ENCODE measurements around the gene TBP. TPM values are rescaled to one million over a fixed set of nuclear protein-coding genes. Genes with fewer than 3 reads are reported as not detected.

The TBP gene
- total RNA-seq, 1 donor from 2014 or later: 10.2 TPM

GRCh38 chr6:170578909-170579308 lies 24.7 kb downstream of the TBP start:
- Histone ChIP-seq H3K27me3 (no peaks in the 10 kb centered on the region), H3K4me3 (no peak overlapping the region), H3K36me3 (peaks cover 37 to 58% of the 10 kb centered on the region in 2 donors), H3K4me1 (peaks cover 0 to 3% of the 10 kb centered on the region in 2 donors), H3K27ac (no peak overlapping the region), H3K9me3 (no peaks in the 10 kb centered on the region)
- intact Hi-C loops (cut with DNase I): no loop called here
- TF ChIP-seq, protein P1, sequence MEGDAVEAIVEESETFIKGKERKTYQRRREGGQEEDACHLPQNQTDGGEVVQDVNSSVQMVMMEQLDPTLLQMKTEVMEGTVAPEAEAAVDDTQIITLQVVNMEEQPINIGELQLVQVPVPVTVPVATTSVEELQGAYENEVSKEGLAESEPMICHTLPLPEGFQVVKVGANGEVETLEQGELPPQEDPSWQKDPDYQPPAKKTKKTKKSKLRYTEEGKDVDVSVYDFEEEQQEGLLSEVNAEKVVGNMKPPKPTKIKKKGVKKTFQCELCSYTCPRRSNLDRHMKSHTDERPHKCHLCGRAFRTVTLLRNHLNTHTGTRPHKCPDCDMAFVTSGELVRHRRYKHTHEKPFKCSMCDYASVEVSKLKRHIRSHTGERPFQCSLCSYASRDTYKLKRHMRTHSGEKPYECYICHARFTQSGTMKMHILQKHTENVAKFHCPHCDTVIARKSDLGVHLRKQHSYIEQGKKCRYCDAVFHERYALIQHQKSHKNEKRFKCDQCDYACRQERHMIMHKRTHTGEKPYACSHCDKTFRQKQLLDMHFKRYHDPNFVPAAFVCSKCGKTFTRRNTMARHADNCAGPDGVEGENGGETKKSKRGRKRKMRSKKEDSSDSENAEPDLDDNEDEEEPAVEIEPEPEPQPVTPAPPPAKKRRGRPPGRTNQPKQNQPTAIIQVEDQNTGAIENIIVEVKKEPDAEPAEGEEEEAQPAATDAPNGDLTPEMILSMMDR (IDR thresholded peaks at IDR 0.05): no peak
- DNase-seq (ENCODE audit: low spot score in 2 of 2): no peak

DNA sequence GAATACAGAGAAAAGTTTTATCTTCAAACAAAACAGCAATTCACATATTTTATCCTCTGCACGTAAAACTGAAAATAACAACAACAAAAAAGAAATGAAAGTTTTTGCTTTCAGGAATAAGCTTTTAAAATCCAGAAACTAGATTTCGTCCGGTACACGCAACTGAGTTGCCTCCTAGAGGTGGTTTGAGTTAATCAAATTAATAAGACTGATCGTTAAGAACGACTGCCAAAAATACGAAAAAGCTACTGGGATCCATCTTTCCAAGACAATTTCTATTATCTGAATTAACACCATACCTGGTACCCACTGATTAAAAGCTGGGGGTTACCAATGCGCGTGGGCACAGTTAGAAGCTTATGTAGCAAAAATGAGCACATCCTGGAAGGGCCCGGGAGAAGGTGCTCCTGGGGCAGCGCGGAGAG lies 29.6 kb downstream of the TBP start:
- no peaks in the 10 kb centered on the region for H3K9me3 ChIP-seq
- no peak for DNase-seq (ENCODE audit: low spot score in 2 of 2)
- intact Hi-C loops (cut with DNase I): loop anchor here (1.0 kb wide), 1 partner anchor 29 kb away; the partner anchor contains the start of gene TBP
- no peaks in the 10 kb centered on the region for H3K27me3 ChIP-seq
- H3K4me1 ChIP-seq: peaks cover 0 to 3% of the 10 kb centered on the region in 2 donors
- TF ChIP-seq, protein P1 (IDR thresholded peaks at IDR 0.05): no peak
- H3K27ac ChIP-seq: peak overlapping the region; percentile 88 to 96
- H3K4me3 ChIP-seq: peak overlapping the region; percentile 98 to 100
- H3K36me3 ChIP-seq: peaks cover 19 to 21% of the 10 kb centered on the region in 2 donors

- TF ChIP-seq, protein P1 (IDR thresholded peaks at IDR 0.05): no peak
- H3K36me3 ChIP-seq: peaks cover 19 to 21% of the 10 kb centered on the region in 2 donors
- H3K4me1 ChIP-seq: peaks cover 0 to 3% of the 10 kb centered on the region in 2 donors
- H3K9me3 ChIP-seq: no peaks in the 10 kb centered on the region
- intact Hi-C loops (cut with DNase I): loop anchor here (1.0 kb wide), 1 partner anchor 30 kb away; the partner anchor contains the start of gene TBP
- H3K4me3 ChIP-seq: peak within 1 kb of the TSS; percentile 98 to 100
- DNase-seq (ENCODE audit: low spot score in 2 of 2): peak; percentile 57 to 95
- no peaks in the 10 kb centered on the region for H3K27me3 ChIP-seq
- H3K27ac ChIP-seq: peak within 1 kb of the TSS; percentile 88 to 96
Observed at GRCh38 chr6:170584181-170584953, 30.2 kb downstream of the TBP start, which contains the start of gene PDCD2. Gene PDCD2 (minus strand): TSS chr6:170584637. CDS start chr6:170584581, 56 bp downstream.

- Histone ChIP-seq H3K9me3 (no peaks in the 10 kb centered on the region), H3K27ac (peak overlapping the region; percentile 88 to 96), H3K4me1 (peaks cover 0 to 3% of the 10 kb centered on the region in 2 donors), H3K27me3 (no peaks in the 10 kb centered on the region), H3K4me3 (peak overlapping the region; percentile 98 to 100), H3K36me3 (peaks cover 16 to 21% of the 10 kb centered on the region in 2 donors)
- TF ChIP-seq, protein P1 (IDR thresholded peaks at IDR 0.05): no peak
- no peak for DNase-seq (ENCODE audit: low spot score in 2 of 2)
- intact Hi-C loops (cut with DNase I): loop anchor here (1.0 kb wide), 1 partner anchor 31 kb away; the partner anchor contains the start of gene TBP
Observed at GRCh38 chr6:170584954-170585498, 30.9 kb downstream of the TBP start.

- no peaks in the 10 kb centered on the region for H3K36me3 ChIP-seq
- H3K27ac ChIP-seq: no peak overlapping the region
- TF ChIP-seq, protein P1 (IDR thresholded peaks at IDR 0.05): no peak
- no peaks in the 10 kb centered on the region for H3K27me3 ChIP-seq
- no peak for DNase-seq (ENCODE audit: low spot score in 2 of 2)
- intact Hi-C loops (cut with DNase I): no loop called here
- no peak overlapping the region for H3K4me3 ChIP-seq
- no peaks in the 10 kb centered on the region for H3K4me1 ChIP-seq
- peaks cover 0 to 13% of the 10 kb centered on the region in 2 donors for H3K9me3 ChIP-seq
Observed at GRCh38 chr6:170590725-170591124, 36.6 kb downstream of the TBP start.

All from ascending aorta (tissue), 2 donors.